Keratinocyte (primary cell): ENCODE data around the gene MAGIX. TPM values are rescaled to one million over a fixed set of nuclear protein-coding genes. Genes with fewer than 3 reads are reported as not detected.
"Not testable (repeated sequence)": the region's sequence is repeated elsewhere in the genome, so short reads cannot be mapped to it uniquely, and the experiment has no call there.

Experiments
- DNase-seq: peaks from one replicate; pipeline ENCODE4 v3.0.0-alpha.2; 2011; ENCODE audit warnings: low read depth, missing footprints, low spot score
- FAIRE-seq: peaks from 2 replicates; lab custom pipeline; 2011; peaks lifted over from hg19 to GRCh38; lab: Jason Lieb, UNC
- H2AFZ ChIP-seq: 2 replicates; pipeline ENCODE4 v1.6.0; 2012; ENCODE audit warnings: low read length, control low read depth, inconsistent platforms; ENCODE audit not compliant: control insufficient read depth
- H3K27ac ChIP-seq: 2 replicates; pipeline ENCODE4 v1.5.1; 2011; ENCODE audit warnings: low read length; ENCODE audit not compliant: control insufficient read depth, insufficient read depth
- H3K27me3 ChIP-seq: 3 replicates; pipeline ENCODE4 v1.6.0; 2011; ENCODE audit warnings: low read length; ENCODE audit not compliant: control insufficient read depth, insufficient read depth; ENCODE audit errors: extremely low read depth
- H3K36me3 ChIP-seq, 2 experiments: 2 replicates in 1 of 2; 3 replicates in 1 of 2; pipeline ENCODE4 v1.5.1; 2011; ENCODE audit warnings: low read length in 2 of 2, mild to moderate bottlenecking in 1 of 2; ENCODE audit not compliant: control insufficient read depth in 2 of 2, insufficient read depth in 2 of 2; ENCODE audit errors: extremely low read depth in 1 of 2
- H3K4me1 ChIP-seq: 3 replicates; pipeline ENCODE4 v1.5.1; 2011; ENCODE audit warnings: low read length; ENCODE audit not compliant: control insufficient read depth, insufficient read depth; ENCODE audit errors: extremely low read depth
- H3K4me2 ChIP-seq: 3 replicates; pipeline ENCODE4 v1.6.0; 2011; ENCODE audit warnings: low read depth, low read length; ENCODE audit not compliant: control insufficient read depth, insufficient read depth; ENCODE audit errors: extremely low read depth
- H3K4me3 ChIP-seq, 3 experiments: fragments of 200-600 bp in 1 of 3; sonication (generic) in 1 of 3; 2 replicates in 2 of 3; 3 replicates in 1 of 3; pipeline ENCODE4 v1.5.1; 2011 to 2016; ENCODE audit warnings: low read length in 3 of 3, mild to moderate bottlenecking in 3 of 3, control low read depth in 2 of 3, inconsistent platforms in 1 of 3, low read depth in 1 of 3, mixed read lengths in 1 of 3, mixed run types in 1 of 3, moderate library complexity in 1 of 3; ENCODE audit not compliant: control insufficient read depth in 2 of 3, insufficient read depth in 2 of 3; ENCODE audit errors: extremely low read depth in 1 of 3
- H3K79me2 ChIP-seq: 2 replicates; pipeline ENCODE4 v1.6.0; 2012; ENCODE audit warnings: low read length; ENCODE audit not compliant: control insufficient read depth, insufficient read depth
- H3K9ac ChIP-seq: 3 replicates; pipeline ENCODE4 v1.6.0; 2011; ENCODE audit warnings: low read length; ENCODE audit not compliant: control insufficient read depth, insufficient read depth; ENCODE audit errors: extremely low read depth
- H3K9me1 ChIP-seq: 3 replicates; pipeline ENCODE4 v1.6.0; 2011; ENCODE audit warnings: low read length; ENCODE audit not compliant: control insufficient read depth, insufficient read depth; ENCODE audit errors: extremely low read depth
- H3K9me3 ChIP-seq: 2 replicates; pipeline ENCODE4 v1.5.1; 2012; ENCODE audit warnings: low read depth, low read length; ENCODE audit not compliant: control insufficient read depth
- H4K20me1 ChIP-seq: 3 replicates; pipeline ENCODE4 v1.6.0; 2011; ENCODE audit warnings: low read length; ENCODE audit not compliant: control insufficient read depth, insufficient read depth; ENCODE audit errors: extremely low read depth
- EZH2 ChIP-seq: IDR thresholded peaks from one replicate; pipeline ENCODE4 v1.6.1; 2012; ENCODE audit warnings: inconsistent platforms, mild to moderate bottlenecking, low read length, moderate library complexity
- dilution Hi-C: fragments of 300-500 bp; cut with MboI; formaldehyde crosslinking; loops from one replicate; pipeline ENCODE4 v1.7.0; 2020; ENCODE audit warnings: low sequenced_read_pairs; ENCODE audit not compliant: extremely low pct_ligation_motif_present
- polyA plus RNA-seq, 5 experiments: library from polyadenylated mRNA; depleted of rRNA in 3 of 5; stranded (reverse) in 3 of 5; stranded (forward) in 1 of 5; unstranded in 1 of 5; fragments of >200 nt; gene quantifications; 1 replicate in 1 of 5; 2 replicates in 3 of 5; 3 replicates in 1 of 5; pipeline versions ENCODE4 v1.2.1 to v1.2.3, GENCODE V29; 2011 to 2012; ENCODE audit warnings: missing spikeins in 2 of 5, low read depth in 1 of 5, low replicate concordance in 1 of 5
- TF ChIP-seq, protein P1 (sequence below), 3 experiments: IDR thresholded peaks in 1 of 3; conservative IDR thresholded peaks in 1 of 3; optimal IDR thresholded peaks in 1 of 3; 2 replicates in 2 of 3; 3 replicates in 1 of 3; pipeline versions ENCODE3 to v1.5.1; 2011; ENCODE audit warnings: low read length in 3 of 3, mild to moderate bottlenecking in 3 of 3, moderate library complexity in 2 of 3, control low read depth in 1 of 3, inconsistent platforms in 1 of 3; ENCODE audit not compliant: insufficient read depth in 2 of 3; ENCODE audit errors: extremely low read depth in 1 of 3

MAGIX gene
- polyA plus RNA-seq, 1 donor (not counting 4 experiments of a cell fraction or from before 2014, with no cell fraction given) = 0.51 TPM

DNA sequence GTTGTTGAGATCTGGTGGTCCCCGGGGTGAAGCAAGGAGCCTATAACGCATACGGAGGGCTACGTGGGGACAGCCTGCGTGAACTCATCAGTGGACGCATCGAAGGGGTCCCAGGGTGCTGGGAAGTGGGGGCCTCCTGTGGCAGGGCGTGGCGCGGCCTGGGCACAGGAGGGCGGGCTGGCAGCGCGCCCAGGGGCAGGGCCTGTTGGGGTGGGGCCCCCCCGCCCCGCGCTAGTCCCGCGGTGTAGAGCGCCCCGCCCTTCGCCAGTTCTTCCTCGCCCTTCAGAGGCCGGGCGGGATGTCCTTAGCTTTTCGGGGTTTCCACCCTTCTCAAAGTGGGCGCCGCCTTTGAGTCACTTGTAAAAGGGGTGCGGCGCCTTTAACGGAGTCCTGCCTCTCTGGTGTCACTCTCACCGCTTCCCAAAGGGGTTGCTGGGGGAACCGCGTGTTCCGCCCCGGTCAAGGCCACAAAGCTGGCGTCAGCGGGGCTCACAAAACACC lies 9.8 kb downstream of the MAGIX start:
- Histone ChIP-seq H3K9me1 (no peaks in the 10 kb centered on the region), H3K9me3 (no peaks in the 10 kb centered on the region), H3K79me2 (peaks cover 12% of the 10 kb centered on the region), H3K27ac (peak overlapping the region; percentile 83), H3K4me2 (peak overlapping the region; percentile 68), H3K4me1 (peaks cover 30% of the 10 kb centered on the region), H3K4me3 (peak overlapping the region; percentile 67 to 76 (median 73)), H3K9ac (peak overlapping the region; percentile 89), H2AFZ (no peak overlapping the region), H3K27me3 (no peaks in the 10 kb centered on the region), H4K20me1 (peaks cover 6% of the 10 kb centered on the region), H3K36me3 (no peaks in the 10 kb centered on the region)
- dilution Hi-C loops = no loop called here
- FAIRE-seq (no peak), DNase-seq (no peak)
- TF ChIP-seq EZH2 = no peak
- TF ChIP-seq, protein P1, sequence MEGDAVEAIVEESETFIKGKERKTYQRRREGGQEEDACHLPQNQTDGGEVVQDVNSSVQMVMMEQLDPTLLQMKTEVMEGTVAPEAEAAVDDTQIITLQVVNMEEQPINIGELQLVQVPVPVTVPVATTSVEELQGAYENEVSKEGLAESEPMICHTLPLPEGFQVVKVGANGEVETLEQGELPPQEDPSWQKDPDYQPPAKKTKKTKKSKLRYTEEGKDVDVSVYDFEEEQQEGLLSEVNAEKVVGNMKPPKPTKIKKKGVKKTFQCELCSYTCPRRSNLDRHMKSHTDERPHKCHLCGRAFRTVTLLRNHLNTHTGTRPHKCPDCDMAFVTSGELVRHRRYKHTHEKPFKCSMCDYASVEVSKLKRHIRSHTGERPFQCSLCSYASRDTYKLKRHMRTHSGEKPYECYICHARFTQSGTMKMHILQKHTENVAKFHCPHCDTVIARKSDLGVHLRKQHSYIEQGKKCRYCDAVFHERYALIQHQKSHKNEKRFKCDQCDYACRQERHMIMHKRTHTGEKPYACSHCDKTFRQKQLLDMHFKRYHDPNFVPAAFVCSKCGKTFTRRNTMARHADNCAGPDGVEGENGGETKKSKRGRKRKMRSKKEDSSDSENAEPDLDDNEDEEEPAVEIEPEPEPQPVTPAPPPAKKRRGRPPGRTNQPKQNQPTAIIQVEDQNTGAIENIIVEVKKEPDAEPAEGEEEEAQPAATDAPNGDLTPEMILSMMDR (optimal IDR thresholded peaks at IDR 0.05 in 1 of 3, IDR thresholded peaks at IDR 0.05 in 1 of 3, conservative IDR thresholded peaks at IDR 0.05 in 1 of 3; ENCODE audit: extremely low read depth in 1 of 3, insufficient read depth in 2 of 3, low read length in 3 of 3) = no peak

DNA sequence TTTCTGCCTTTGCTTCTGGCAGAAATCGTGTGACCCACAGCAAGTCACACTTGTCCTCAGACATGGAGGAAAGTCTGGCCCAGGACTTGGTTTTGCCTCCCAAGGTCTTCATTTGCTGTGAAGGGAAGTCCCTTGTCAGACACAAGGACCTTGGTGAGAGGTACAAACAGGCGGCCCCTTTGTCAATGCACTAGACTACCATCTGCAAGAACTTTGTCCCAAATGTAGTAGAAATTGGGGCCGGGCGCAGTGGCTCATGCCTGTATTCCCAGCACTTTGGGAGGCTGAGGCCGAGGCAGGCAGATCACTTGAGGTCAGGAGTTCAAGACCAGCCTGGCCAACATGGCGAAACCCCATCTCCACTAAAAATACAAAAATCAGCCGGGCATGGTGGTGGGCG lies 11.0 kb downstream of the MAGIX start:
- Histone ChIP-seq H3K4me1 (peaks cover 36% of the 10 kb centered on the region), H3K79me2 (peaks cover 12% of the 10 kb centered on the region), H3K4me2 (peak overlapping the region; percentile 68), H3K4me3 (peak overlapping the region; percentile 67 to 76 (median 73)), H3K9ac (peak overlapping the region; percentile 89)
- H4K20me1 ChIP-seq, DNase-seq, H3K9me1 ChIP-seq, dilution Hi-C loops, H3K9me3 ChIP-seq, H3K27ac ChIP-seq, H2AFZ ChIP-seq, H3K27me3 ChIP-seq, H3K36me3 ChIP-seq, FAIRE-seq: not testable (repeated sequence)

DNA sequence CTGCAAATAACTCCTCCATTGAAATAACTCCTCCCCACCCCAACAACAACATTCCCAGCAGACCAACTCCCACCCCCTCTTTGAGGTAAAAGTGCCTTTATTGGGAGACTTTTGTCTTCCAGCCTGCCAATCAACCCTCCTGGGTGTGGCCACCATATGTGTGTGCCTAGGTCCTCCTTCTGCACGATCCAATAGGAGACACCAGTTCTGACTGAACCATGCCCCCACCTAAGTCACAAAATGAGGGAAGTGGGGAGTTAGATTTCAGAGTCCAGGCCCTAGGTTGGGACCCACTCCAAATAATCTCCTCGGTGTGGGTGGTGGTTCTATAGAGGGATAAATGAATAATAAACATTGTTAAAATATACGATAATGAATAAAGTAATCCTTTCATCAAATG lies 12.2 kb downstream of the MAGIX start:
- DNase-seq = no peak

More for the DNA sequence above, 12.2 kb downstream of the MAGIX start:
- no peak for FAIRE-seq
- H4K20me1 ChIP-seq = peaks cover 6% of the 10 kb centered on the region
- no peak for TF ChIP-seq EZH2
- TF ChIP-seq, protein P1 (optimal IDR thresholded peaks at IDR 0.05 in 1 of 3, IDR thresholded peaks at IDR 0.05 in 1 of 3, conservative IDR thresholded peaks at IDR 0.05 in 1 of 3; ENCODE audit: extremely low read depth in 1 of 3, insufficient read depth in 2 of 3, low read length in 3 of 3) = no peak
- no peaks in the 10 kb centered on the region for H3K9me3 ChIP-seq
- H3K4me1 ChIP-seq = peaks cover 36% of the 10 kb centered on the region
- peaks cover 12% of the 10 kb centered on the region for H3K79me2 ChIP-seq
- dilution Hi-C loops = no loop called here
- no peak overlapping the region for H3K4me3 ChIP-seq
- H2AFZ ChIP-seq = no peak overlapping the region
- H3K4me2 ChIP-seq = no peak overlapping the region
- no peaks in the 10 kb centered on the region for H3K27me3 ChIP-seq
- no peak overlapping the region for H3K27ac ChIP-seq
- no peak overlapping the region for H3K9ac ChIP-seq
- no peaks in the 10 kb centered on the region for H3K36me3 ChIP-seq
- no peaks in the 10 kb centered on the region for H3K9me1 ChIP-seq
